ENCODE data around the gene CREB3L4.
"Not testable (repeated sequence)": the region's sequence is repeated elsewhere in the genome, so short reads cannot be mapped to it uniquely, and the experiment has no call there.

CREB3L4 gene

GRCh38 chr1:153961421-153961820, 6.3 kb upstream of the CREB3L4 start:
- no peak for DNase-seq

GRCh38 chr1:153962088-153963029, 5.3 kb upstream of the CREB3L4 start:
- peak; percentile 72 for DNase-seq

- peak; percentile 95 for DNase-seq
These were observed 4.5 kb upstream of the CREB3L4 start, which contains the start of gene SLC39A1 for GRCh38 chr1:153963030-153963849. Gene SLC39A1, minus strand, starts transcription at chr1:153963537. Its CDS starts 822 bp downstream, at chr1:153962715.

GRCh38 chr1:153963850-153964331, 3.8 kb upstream of the CREB3L4 start:
- peak; percentile 50 for DNase-seq

GRCh38 chr1:153968000-153968363, 280 bp downstream of the CREB3L4 start:
- DNase-seq = no peak

- no peak for DNase-seq
These were observed 706 bp downstream of the CREB3L4 start for GRCh38 chr1:153968408-153968807.

- DNase-seq = no peak
These were observed 1.3 kb downstream of the CREB3L4 start for GRCh38 chr1:153968972-153969371.

- no peak for DNase-seq
These were observed 2.6 kb downstream of the CREB3L4 start for GRCh38 chr1:153970346-153970745.

GRCh38 chr1:153973071-153973470, 5.4 kb downstream of the CREB3L4 start:
- DNase-seq = no peak

- no peak for DNase-seq
These were observed 5.8 kb downstream of the CREB3L4 start for GRCh38 chr1:153973525-153973924.

- no peak for DNase-seq
These were observed 9.1 kb downstream of the CREB3L4 start for GRCh38 chr1:153976819-153977249.

- peak; percentile 57 for DNase-seq
These were observed 9.8 kb downstream of the CREB3L4 start, which contains the start of gene JTB for GRCh38 chr1:153977250-153978240. Gene JTB, minus strand, starts transcription at chr1:153977674. Its CDS starts 422 bp downstream, at chr1:153977252.

- DNase-seq = no peak
These were observed 10.7 kb downstream of the CREB3L4 start for GRCh38 chr1:153978274-153978909.

GRCh38 chr1:153979091-153979490, 11.4 kb downstream of the CREB3L4 start:
- not testable (repeated sequence) for DNase-seq

GRCh38 chr1:153981735-153982134, 14.0 kb downstream of the CREB3L4 start:
- not testable (repeated sequence) for DNase-seq

- no peak for DNase-seq
These were observed 16.6 kb downstream of the CREB3L4 start for GRCh38 chr1:153984123-153984894.

- DNase-seq = peak; percentile 56
These were observed 17.7 kb downstream of the CREB3L4 start for GRCh38 chr1:153985341-153985912.

GRCh38 chr1:153985941-153986761, 18.4 kb downstream of the CREB3L4 start, which contains the start of gene RAB13:
Gene RAB13, minus strand, starts transcription at chr1:153986339. Its CDS starts 103 bp downstream, at chr1:153986236.
- peak; percentile 93 for DNase-seq

GRCh38 chr1:153987621-153988020, 19.9 kb downstream of the CREB3L4 start:
- no peak for DNase-seq

Data from kidney glomerular epithelial cell (primary cell).